Lung (tissue), 12 donors: ENCODE data around the gene LMF2. TPM values are rescaled to one million over a fixed set of nuclear protein-coding genes. Genes with fewer than 3 reads are reported as not detected.

Experiments
- ATAC-seq: fragments of 200-7000 bp; cut with Tn5 transposase; one replicate; pipeline ENCODE4 v1.9.1; 2020; ENCODE audit warnings: moderate number of reproducible peaks; ENCODE audit not compliant: insufficient read depth, low FRiP score
- DNase-seq, 3 donors: peaks; one replicate each; pipeline ENCODE4 v3.0.0-alpha.2; 2013 to 2017
- H3K27ac ChIP-seq, 2 donors: one replicate each; pipeline ENCODE4 v1.5.1; 2013; ENCODE audit warnings: mild to moderate bottlenecking in 2 of 2, moderate library complexity in 2 of 2, control low read depth in 1 of 2, inconsistent platforms in 1 of 2, low read depth in 1 of 2, low read length in 1 of 2
- H3K27me3 ChIP-seq, 3 donors: one replicate each; pipeline ENCODE4 v1.5.1; 2013; ENCODE audit warnings: low read length in 2 of 3; ENCODE audit not compliant: control insufficient read depth in 3 of 3, insufficient read depth in 3 of 3
- H3K36me3 ChIP-seq, 4 donors: one replicate each; pipeline ENCODE4 v1.5.1; 2013; ENCODE audit warnings: low read length in 4 of 4, mild to moderate bottlenecking in 1 of 4, moderate library complexity in 1 of 4; ENCODE audit not compliant: control insufficient read depth in 4 of 4, insufficient read depth in 4 of 4
- H3K4me1 ChIP-seq, 5 donors: one replicate each; pipeline ENCODE4 v1.5.1; 2013; ENCODE audit warnings: low read length in 5 of 5, mild to moderate bottlenecking in 2 of 5, moderate library complexity in 1 of 5; ENCODE audit not compliant: control insufficient read depth in 5 of 5, insufficient read depth in 5 of 5
- H3K4me3 ChIP-seq: one replicate; pipeline ENCODE4 v1.5.1; 2013; ENCODE audit warnings: mild to moderate bottlenecking, control low read depth, moderate library complexity
- H3K9ac ChIP-seq, 2 donors: one replicate each; pipeline ENCODE4 v1.5.1; 2013; ENCODE audit warnings: low read length in 2 of 2, control low read depth in 1 of 2; ENCODE audit not compliant: insufficient read depth in 1 of 2
- H3K9me3 ChIP-seq, 4 donors: one replicate each; pipeline ENCODE4 v1.5.1; 2013; ENCODE audit warnings: low read length in 3 of 4, mild to moderate bottlenecking in 1 of 4, moderate library complexity in 1 of 4; ENCODE audit not compliant: control insufficient read depth in 4 of 4, insufficient read depth in 3 of 4
- WGBS, 2 donors: extraction: QIAGEN DNeasy Blood & Tissue Kit; methylation state at CpG; one replicate each; pipeline ENCODE4 v1.1.7; 2013; 5-methylcytosine and 5-hydroxymethylcytosine counted together
- polyA plus RNA-seq, 2 donors: library from polyadenylated mRNA; stranded (reverse); fragments of 200-250 nt; gene quantifications; one replicate each; pipeline ENCODE4 v1.2.1, GENCODE V29; 2013
- total RNA-seq, 2 donors: library from RNA; depleted of rRNA in 1 of 2; stranded (reverse); fragments of >200 nt in 1 of 2; gene quantifications; one replicate each; pipeline ENCODE4 v1.2.1, GENCODE V29; 2014 to 2021
- TF ChIP-seq, protein P1 (sequence below): IDR thresholded peaks from 2 replicates; pipeline ENCODE4 v1.5.1; 2012; ENCODE audit warnings: mild to moderate bottlenecking; ENCODE audit errors: control extremely low read depth, extremely low read depth
- donor health status: control.
- donor health status: control.
- donor health status: Bipolar disorder and iron deficiency.
- donor health status: healthy.
- donor health status: DM: yes; HTN: yes; CAD: no.

Gene LMF2
- total and polyA plus RNA-seq, 4 donors: 29.8 to 84.6 (median 50.4) TPM

DNA sequence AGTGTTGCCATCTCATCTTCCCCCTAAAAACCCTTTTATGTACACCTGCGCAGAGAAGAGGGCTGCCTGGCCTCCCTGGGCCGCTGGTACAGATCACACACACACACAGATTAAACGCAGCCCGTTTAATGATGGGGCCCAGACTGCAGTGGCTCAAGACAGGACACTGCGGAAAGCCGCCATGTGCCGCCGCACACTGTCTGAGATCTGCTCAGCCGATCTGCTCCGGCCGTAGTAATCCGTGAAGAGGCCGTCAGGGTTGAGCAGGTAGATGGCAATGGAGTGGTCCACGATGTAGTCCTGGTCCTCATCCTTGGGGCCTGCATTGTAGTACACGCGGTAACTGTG lies 15.9 kb upstream of the LMF2 start:
- TF ChIP-seq, protein P1, sequence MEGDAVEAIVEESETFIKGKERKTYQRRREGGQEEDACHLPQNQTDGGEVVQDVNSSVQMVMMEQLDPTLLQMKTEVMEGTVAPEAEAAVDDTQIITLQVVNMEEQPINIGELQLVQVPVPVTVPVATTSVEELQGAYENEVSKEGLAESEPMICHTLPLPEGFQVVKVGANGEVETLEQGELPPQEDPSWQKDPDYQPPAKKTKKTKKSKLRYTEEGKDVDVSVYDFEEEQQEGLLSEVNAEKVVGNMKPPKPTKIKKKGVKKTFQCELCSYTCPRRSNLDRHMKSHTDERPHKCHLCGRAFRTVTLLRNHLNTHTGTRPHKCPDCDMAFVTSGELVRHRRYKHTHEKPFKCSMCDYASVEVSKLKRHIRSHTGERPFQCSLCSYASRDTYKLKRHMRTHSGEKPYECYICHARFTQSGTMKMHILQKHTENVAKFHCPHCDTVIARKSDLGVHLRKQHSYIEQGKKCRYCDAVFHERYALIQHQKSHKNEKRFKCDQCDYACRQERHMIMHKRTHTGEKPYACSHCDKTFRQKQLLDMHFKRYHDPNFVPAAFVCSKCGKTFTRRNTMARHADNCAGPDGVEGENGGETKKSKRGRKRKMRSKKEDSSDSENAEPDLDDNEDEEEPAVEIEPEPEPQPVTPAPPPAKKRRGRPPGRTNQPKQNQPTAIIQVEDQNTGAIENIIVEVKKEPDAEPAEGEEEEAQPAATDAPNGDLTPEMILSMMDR: no peak
- Histone ChIP-seq H3K27me3 (peaks cover 0 to under 1% (median 0%) of the 10 kb centered on the region in 3 donors), H3K36me3 (peaks cover 0 to 38% (median 20%) of the 10 kb centered on the region in 4 donors), H3K4me3 (no peak overlapping the region), H3K9ac (no peak overlapping the region), H3K27ac (no peak overlapping the region), H3K9me3 (no peaks in the 10 kb centered on the region), H3K4me1 (peaks cover 0 to 16% (median 8%) of the 10 kb centered on the region in 5 donors)
- 94 to 95% methylated on average over 16 of the region's 16 CpGs for WGBS, 2 donors
- DNase-seq: no peak
- no peak for ATAC-seq

- Histone ChIP-seq H3K27ac (no peak overlapping the region), H3K4me1 (peaks cover 0 to 16% (median 8%) of the 10 kb centered on the region in 5 donors), H3K9me3 (no peaks in the 10 kb centered on the region), H3K36me3 (peaks cover 0 to 43% (median 23%) of the 10 kb centered on the region in 4 donors), H3K27me3 (no peaks in the 10 kb centered on the region), H3K4me3 (no peak overlapping the region), H3K9ac (no peak overlapping the region)
- peak in 1 of 3 donors; percentile 4 for DNase-seq
- TF ChIP-seq, protein P1: no peak
- 91 to 92% methylated on average over 22 of the region's 22 CpGs for WGBS, 2 donors
- no peak for ATAC-seq
Observed at GRCh38 chr22:50522806-50523438, 15.4 kb upstream of the LMF2 start.

DNA sequence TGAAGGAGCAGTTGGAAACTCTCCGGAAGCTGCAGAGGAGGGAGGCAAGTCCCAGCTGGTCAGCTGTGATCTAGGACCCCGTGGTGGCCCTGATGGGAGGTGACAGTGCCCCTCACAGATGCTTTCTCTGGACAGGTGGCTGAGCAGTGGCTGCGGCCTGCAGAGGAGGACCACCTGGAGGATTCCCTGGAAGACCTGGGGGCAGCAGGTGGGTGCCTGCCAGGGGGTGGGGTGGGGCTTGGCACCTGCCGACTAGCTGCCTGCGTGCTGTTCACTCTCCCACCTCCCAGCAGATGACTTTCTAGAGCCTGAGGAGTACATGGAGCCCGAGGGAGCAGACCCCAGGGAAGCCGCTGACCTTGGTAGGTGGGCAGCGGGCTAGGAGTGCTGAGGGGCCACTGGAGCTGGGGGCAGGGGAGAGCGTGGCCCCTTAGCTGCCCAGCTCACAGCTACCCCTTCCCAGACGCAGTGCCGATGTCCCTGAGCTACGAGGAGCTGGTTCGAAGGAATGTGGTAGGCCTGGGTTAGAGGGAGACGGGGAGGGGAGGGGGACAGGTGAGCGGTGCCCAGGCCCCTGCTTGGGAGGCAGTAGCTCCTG lies 14.8 kb upstream of the LMF2 start:
- Histone ChIP-seq H3K9ac (no peak overlapping the region), H3K4me1 (peaks cover 0 to 16% (median 8%) of the 10 kb centered on the region in 5 donors), H3K9me3 (no peaks in the 10 kb centered on the region), H3K4me3 (no peak overlapping the region), H3K27me3 (no peaks in the 10 kb centered on the region), H3K27ac (no peak overlapping the region), H3K36me3 (peaks cover 0 to 50% (median 25%) of the 10 kb centered on the region in 4 donors)
- ATAC-seq (no peak), DNase-seq (peak in 1 of 3 donors; percentile 2)
- TF ChIP-seq, protein P1: no peak
- 95 to 96% methylated on average over 14 to 15 of the region's 15 CpGs for WGBS, 2 donors
